Measurements from ENCODE around the gene HHIPL1.
"Not testable (repeated sequence)": the region's sequence is repeated elsewhere in the genome, so short reads cannot be mapped to it uniquely, and the experiment has no call there.

The HHIPL1 gene

DNA sequence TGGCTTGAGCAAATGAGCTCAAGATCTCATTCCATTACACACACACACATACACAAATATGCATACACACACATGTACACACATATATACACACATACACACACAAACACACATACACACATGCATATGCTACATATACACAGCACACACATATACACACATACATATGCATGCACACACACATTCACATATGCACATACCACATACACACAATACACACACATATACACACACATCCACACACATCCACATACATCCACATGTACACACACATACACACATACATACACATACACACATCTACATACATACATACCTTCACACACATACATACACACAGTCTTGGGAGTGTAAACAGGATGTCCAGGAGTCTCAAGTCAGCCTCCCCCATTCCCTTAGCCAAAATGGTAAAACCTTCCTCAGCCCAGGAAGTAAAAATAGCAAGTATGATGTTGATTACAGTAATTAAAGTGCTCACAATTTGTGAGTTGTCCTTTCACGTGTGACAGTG lies 12.8 kb downstream of the HHIPL1 start:
- no peak for DNase-seq

- DNase-seq = no peak
Measured at GRCh38 chr14:99658218-99658845, 13.4 kb downstream of the HHIPL1 start.

DNA sequence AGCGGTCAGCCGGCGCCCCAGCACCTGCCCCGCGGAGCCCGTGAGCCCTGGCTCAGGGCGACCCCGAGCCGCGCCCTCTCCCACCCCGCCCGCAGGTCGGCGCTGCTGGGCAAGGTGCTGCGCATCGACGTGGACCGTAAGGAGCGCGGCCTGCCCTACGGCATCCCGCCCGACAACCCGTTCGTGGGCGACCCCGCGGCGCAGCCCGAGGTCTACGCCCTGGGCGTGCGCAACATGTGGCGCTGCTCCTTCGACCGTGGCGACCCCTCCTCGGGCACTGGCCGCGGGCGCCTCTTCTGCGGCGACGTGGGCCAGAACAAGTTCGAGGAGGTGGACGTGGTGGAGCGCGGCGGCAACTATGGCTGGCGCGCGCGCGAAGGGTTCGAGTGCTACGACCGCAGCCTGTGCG lies 14.4 kb downstream of the HHIPL1 start:
- no peak for DNase-seq

GRCh38 chr14:99660006-99660566 lies 15.2 kb downstream of the HHIPL1 start:
- no peak for DNase-seq

GRCh38 chr14:99660794-99661193 lies 15.9 kb downstream of the HHIPL1 start:
- DNase-seq = no peak

- not testable (repeated sequence) for DNase-seq
Measured at GRCh38 chr14:99661206-99661605, 16.3 kb downstream of the HHIPL1 start.

DNA sequence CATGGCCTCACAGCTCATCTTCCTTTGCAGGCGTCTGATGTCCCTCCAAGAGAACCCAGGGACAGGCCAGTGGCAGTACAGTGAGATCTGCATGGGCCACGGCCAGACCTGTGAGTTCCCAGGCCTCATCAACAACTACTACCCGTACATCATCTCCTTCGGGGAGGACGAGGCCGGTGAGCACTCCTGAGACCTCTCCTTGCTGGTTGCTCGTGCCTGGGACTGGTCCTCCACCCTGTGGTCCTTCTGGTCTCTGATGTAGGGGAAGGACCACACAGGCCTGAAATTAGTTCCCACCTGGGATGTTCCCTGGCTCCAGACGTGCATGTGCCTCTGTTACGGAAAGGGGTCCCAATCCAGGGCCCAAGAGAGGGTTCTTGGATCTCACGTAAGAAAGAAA lies 17.9 kb downstream of the HHIPL1 start:
- no peak for DNase-seq

DNA sequence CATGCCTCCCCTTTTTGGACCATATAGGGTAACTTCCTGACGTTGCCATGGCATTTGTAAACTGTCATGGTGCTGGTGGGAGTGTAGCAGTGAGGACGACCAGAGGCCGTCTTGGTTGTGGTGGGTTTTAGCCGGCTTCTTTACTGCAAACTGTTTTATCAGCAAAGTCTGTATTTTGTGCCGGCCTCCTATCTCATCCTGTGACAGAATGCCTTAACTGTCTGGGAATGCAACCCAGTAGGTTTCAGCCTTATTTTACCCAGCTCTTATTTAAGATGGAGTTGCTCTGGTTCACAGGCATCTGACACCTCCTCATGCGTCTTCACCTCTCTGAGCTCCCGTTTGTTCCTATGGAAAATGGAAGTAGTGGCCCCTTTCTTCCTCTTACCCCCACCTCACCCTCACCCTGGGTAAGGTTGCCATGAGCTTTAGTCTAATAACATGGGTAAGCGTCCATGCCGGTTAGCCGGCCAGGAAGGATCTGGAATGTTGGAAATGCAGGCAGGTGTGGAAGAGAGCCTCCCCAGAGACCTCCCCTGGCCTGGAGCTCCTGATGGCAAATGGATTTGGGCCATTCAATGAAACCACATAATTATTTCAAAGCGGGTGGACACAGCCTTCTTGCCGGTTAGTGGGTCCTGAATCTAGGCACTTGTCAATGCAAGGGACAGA lies 18.6 kb downstream of the HHIPL1 start:
- no peak for DNase-seq

DNA sequence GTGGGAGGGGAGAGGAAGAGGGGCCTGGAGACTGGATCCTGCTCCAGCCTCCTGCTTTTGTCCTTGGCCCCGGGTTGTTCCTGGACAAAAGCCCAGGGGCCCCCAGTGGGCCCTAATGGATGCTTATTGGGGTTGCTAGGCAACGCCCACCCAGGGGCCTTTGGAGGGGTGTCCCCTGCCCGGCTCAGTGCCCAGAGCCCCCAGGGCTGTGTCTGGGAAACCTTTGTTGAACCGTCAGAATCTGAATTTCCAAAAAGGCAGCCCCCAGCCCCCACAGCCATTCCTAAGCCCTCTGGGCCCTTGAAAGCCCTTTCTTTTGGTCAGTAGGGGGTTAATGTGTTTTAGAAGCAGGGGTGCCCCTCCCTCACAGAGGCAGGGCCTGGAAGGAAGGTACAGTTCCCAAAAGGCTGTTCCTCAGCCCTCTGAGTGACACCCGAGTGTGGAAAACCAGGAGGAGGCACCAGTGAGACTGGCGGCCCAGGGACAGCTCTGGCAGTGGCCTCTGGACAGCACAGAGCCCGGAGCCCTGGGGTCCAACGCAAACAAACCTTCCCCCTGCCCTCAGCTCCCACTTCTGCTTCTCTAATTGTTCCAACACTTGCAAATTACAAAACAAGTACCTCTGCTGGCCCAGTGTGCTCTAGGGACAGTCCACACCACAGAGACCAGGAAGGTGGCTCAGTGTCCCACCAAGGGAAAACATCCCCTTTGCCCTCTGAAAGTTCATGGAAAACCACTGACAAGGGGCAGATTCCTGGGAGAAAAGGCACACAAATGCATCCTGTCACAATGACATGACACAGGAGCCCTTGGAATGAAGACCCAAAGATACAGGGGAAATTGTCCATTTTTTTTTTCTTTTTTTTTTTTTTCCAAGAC lies 19.4 kb downstream of the HHIPL1 start:
- DNase-seq = peak in 23 of 56 donors; percentile 14 to 82 (median 56)

GRCh38 chr14:99664937-99665273 lies 20.0 kb downstream of the HHIPL1 start:
- no peak for DNase-seq

- DNase-seq = no peak
Measured at GRCh38 chr14:99666533-99666932, 21.6 kb downstream of the HHIPL1 start.

DNA sequence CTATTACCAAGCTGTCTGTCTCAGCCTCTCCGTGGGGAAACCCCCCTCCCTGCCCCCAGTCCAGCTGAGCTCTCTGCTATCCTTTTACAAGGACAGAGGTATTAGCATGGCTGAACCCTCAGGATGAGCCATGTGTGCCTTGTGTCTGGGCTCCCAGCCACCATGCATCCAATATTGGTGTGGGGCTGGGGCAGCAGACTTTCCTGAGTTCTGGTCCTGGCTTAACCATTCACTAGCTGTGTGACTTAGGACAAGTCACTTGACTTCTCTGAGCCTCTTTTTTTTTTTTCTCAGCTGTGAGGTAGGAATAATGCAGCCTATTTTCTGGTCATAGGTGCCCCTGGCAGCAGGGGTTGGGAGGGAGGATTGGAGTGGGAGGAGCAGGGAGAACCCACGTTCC lies 22.1 kb downstream of the HHIPL1 start:
- no peak for DNase-seq

DNA sequence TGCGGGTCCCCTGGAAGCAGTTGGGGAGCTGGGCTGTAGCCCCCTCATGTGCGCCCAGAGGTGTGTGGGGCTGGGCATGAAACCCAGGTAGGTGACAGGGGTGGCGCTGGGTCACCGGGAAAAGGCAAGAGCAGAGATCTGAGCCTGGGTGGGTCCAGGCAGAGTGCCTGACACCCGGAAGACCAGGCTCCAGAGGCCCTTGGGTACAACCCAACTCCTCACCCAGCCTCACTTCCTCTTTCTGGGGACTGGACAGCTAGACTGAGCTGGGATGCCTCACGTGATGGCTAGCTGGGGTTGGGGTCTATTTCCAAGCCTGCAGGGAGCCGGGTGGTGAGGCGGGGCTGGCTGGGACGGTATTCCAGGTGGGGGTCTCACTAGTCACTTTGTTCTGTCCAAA lies 22.9 kb downstream of the HHIPL1 start:
- DNase-seq = no peak

- no peak for DNase-seq
Measured at GRCh38 chr14:99668307-99669295, 23.7 kb downstream of the HHIPL1 start.

DNA sequence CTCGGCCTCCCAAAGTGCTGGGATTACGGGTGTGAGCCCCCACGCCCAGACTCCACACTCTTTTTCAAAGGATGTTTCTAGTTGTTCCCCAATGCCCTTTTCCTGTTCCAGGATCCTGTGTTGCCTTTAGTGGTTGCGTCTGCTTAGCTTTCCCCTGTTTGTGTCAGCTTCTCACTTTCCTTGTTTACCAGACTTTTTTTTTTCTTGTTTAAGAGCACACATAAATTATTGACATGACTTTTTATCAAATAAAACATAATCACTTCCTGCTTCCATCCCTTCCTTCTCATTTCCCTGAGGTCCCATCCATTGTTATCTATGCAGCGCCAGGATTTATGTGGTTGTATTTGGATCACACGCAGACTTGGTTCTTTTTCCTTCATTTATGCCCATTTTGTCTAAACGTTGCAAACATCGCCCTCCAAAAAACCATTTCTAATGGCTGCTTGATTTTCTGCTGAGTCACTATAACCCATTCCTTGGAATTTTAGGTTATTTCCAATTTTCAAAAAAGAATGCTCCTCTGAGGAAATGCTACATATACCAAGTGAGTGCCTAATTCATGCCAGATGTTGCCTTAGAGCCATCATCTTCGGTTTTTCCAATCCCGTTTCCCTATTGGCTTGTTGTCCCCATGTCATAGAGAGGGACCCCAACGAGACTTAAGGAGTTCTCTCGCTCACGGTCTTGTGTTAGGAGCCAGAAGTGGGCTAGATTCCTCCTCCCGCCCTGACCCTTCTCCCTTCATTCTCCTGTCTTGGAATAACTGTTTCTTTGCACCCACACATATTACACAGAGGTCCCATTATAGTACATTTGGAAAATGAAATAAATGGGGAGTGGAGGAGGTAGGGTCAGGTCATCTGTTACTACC lies 25.7 kb downstream of the HHIPL1 start:
- no peak for DNase-seq

GRCh38 chr14:99671235-99672224 lies 26.6 kb downstream of the HHIPL1 start:
- peak in 42 of 56 donors; percentile 13 to 87 (median 52) for DNase-seq

DNA sequence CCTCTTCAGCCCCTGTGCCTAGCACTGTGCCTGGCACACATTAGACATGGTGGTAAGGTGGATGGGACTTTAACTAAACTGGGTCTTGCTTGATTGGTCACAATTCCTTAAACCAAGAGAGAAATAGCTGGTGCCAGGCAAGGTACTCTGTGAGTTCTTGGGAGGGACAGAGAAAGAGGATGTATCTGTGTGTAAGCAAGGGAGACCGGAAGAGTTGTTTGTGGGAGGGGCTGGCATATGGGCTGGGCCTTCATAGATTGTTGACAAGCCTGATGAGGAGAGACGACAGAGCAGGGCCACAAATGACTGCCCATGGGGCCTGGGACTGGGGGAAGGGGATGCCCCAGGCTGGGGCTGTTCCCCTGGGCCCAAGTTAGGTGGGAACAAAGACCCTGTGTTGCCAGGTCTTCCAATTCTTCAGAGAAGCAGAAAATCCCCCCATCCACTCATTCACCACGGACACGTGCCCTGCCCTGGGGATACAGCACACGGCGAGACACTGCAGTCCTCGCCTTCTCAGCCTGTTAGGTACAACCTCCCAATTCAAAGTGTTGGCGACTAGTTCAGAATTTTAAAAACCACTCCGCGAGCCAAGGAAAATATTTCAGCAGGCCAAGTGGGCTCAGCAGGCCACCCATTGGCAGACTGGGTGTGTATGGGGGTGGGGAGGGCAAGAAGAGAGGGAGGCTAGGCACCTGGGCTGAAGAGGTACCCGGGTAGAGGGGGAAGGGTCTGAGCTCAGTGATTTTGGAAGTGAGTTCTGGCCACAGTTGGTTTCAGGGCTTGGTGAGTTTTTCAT lies 27.8 kb downstream of the HHIPL1 start:
- peak in 4 of 56 donors; percentile 8 to 42 (median 26) for DNase-seq

All from nucleus accumbens (tissue), 56 donors.